Kidney capillary endothelial cell (primary cell): ENCODE results near the gene TRAF1.
"Not testable (repeated sequence)": the region's sequence is repeated elsewhere in the genome, so short reads cannot be mapped to it uniquely, and the experiment has no call there.

ENCODE experiments used
- DNase-seq: peaks from one replicate; pipeline ENCODE4 v3.0.0-alpha.2; 2018; ENCODE audit warnings: low spot score

TRAF1 gene

GRCh38 chr9:120926397-120926928, at the start of gene TRAF1:
Gene TRAF1 (minus strand): TSS chr9:120926796. CDS start chr9:120926075, 721 bp downstream.
- no peak for DNase-seq

- DNase-seq, result no peak
Observed at GRCh38 chr9:120974921-120975320, 48.3 kb upstream of the TRAF1 start.

- DNase-seq, result no peak
Observed at GRCh38 chr9:120974181-120974580, 47.6 kb upstream of the TRAF1 start.

- DNase-seq, result no peak
Observed at GRCh38 chr9:120971938-120972337, 45.3 kb upstream of the TRAF1 start.

- DNase-seq, result not testable (repeated sequence)
Observed at GRCh38 chr9:120971471-120971870, 44.9 kb upstream of the TRAF1 start.

GRCh38 chr9:120970244-120970643, 43.6 kb upstream of the TRAF1 start:
- DNase-seq, result no peak

- no peak for DNase-seq
Observed at GRCh38 chr9:120966013-120966369, 39.4 kb upstream of the TRAF1 start.

- DNase-seq, result no peak
Observed at GRCh38 chr9:120965344-120966012, 38.9 kb upstream of the TRAF1 start.

GRCh38 chr9:120961936-120962335, 35.3 kb upstream of the TRAF1 start:
- no peak for DNase-seq

GRCh38 chr9:120960001-120960400, 33.4 kb upstream of the TRAF1 start:
- DNase-seq, result no peak

GRCh38 chr9:120956862-120957261, 30.3 kb upstream of the TRAF1 start:
- no peak for DNase-seq

GRCh38 chr9:120951960-120952618, 25.5 kb upstream of the TRAF1 start:
- no peak for DNase-seq

GRCh38 chr9:120950421-120951388, 24.1 kb upstream of the TRAF1 start:
- DNase-seq, result peak; percentile 51

GRCh38 chr9:120949290-120949689, 22.7 kb upstream of the TRAF1 start:
- DNase-seq, result no peak

- DNase-seq, result no peak
Observed at GRCh38 chr9:120948824-120949223, 22.2 kb upstream of the TRAF1 start.

- no peak for DNase-seq
Observed at GRCh38 chr9:120947222-120947621, 20.6 kb upstream of the TRAF1 start.

- DNase-seq, result no peak
Observed at GRCh38 chr9:120946259-120946658, 19.7 kb upstream of the TRAF1 start.

- DNase-seq, result no peak
Observed at GRCh38 chr9:120944948-120945347, 18.4 kb upstream of the TRAF1 start.

- no peak for DNase-seq
Observed at GRCh38 chr9:120944434-120944843, 17.8 kb upstream of the TRAF1 start.

- DNase-seq, result no peak
Observed at GRCh38 chr9:120942186-120943001, 15.8 kb upstream of the TRAF1 start.

- no peak for DNase-seq
Observed at GRCh38 chr9:120941046-120941770, 14.6 kb upstream of the TRAF1 start.
